ENCODE data around the gene IRF2BPL. TPM values are rescaled to one million over a fixed set of nuclear protein-coding genes. Genes with fewer than 3 reads are reported as not detected.

The IRF2BPL gene
- total and polyA plus RNA-seq, 2 of the 8 experiments (the other 6 are each of a cell fraction or from before 2014, with no cell fraction given): 18.8 to 57.0 TPM

DNA sequence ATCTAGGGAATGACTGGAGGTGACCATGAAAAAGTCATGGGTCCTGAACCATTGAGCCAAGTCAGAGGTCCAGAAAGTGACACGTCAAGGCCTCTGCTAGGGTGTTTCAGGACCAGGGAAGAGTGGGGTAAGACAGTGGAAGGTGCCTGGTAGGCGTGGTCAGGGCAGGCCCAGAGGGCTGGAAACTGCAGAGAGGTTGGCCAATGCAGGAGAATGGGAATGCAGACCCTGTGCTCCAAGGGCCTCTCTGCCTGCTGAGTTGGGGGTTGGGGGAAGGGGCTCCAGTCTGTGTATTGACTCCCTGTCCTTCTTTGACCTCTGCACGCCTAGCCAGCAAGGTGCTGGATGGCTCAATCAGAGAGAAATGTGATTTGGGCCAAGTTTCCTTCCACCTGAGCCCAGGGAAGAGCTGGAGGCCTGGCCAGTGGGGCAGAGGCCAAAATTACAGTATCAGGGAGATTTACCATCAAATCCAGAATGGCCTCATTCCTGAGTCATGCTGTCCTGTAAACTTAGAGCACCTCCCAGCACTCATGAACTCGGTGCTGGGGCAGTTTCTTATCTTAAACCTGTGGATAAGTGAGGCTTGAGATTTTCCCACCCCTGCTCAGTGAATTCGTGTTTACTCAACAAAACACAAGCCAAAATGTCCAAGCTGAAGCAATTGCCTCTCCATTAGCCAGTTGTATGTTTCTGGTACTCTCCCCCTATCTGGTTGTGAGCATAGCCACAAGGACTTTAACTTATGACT lies 24.4 kb downstream of the IRF2BPL start (continued):
- TF ChIP-seq POLR2AphosphoS5 (IDR thresholded peaks at IDR 0.05; ENCODE audit: low read depth, low read length) (no peak), BACH1 (IDR thresholded peaks at IDR 0.05; ENCODE audit: low read length) (no peak)
